ENCODE measurements around the gene GPR37.

Gene GPR37

DNA sequence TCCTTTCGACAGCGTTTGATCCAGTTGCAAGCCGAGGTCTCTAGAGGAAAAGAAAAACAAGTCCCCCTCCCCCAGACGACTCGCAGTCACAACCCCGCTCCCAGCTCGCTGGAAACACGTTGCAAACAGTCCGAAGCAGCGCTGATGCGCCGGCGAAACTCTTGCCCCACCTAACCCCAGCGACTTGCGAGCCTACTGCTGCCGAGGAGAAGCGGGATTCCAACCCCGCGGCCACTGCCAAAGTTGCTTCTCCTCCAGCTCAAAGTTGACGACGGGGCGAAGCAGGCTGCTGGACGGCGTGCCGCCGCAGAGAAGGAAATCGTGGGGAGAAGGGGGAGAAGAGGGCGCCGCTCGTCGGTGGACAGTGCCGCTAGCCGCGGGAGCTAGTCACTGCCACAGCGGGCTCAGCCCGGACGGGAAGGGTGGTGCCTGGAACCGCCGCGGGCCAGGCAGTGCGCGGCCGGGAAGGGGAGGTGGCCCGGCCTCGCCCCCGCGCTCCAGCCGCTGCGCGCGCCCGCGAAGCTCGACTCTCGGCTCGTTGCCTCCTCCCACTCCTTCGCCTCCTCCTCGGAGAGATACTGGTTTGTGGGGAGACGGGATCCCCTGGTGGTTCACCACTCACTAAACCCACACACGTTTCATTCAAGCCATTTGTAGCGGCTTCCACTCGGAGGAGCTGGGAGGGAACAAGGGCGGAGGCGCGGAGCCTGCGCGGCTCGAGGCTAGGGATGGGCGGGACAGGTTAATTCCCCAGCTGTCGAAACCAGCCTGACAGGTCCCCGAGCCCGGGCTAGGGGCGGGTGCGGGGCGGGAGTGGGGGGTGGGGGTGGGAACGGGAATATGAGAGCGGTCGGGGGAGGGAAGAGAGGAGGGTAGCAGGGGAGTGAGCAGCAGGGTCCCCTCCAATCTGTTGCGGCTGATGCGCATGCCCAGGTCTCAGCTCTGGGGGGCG is at the start of gene GPR37:
GPR37 (minus strand) TSS at position 392 of the 952 bp plus-strand sequence. CDS start 816 bp downstream, outside the sequence.
- no peaks in the 10 kb centered on the region for H3K36me3 ChIP-seq (ENCODE audit: insufficient read depth, low read length)
- no peaks in the 10 kb centered on the region for H3K9me3 ChIP-seq (ENCODE audit: control insufficient read depth, insufficient read depth, low read length)
- H3K9ac ChIP-seq (ENCODE audit: low read depth, low read length) = peak within 1 kb of the TSS; percentile 93
- H3K4me1 ChIP-seq (ENCODE audit: insufficient read depth, low read length) = 0 out of 2 replicates have a peak, but pooled peaks cover 10% of the 10 kb centered on the region

GRCh38 chr7:124813994-124814798 is 48.6 kb upstream of the GPR37 start:
- no peak overlapping the region for H3K9ac ChIP-seq (ENCODE audit: low read depth, low read length)
- no peaks in the 10 kb centered on the region for H3K36me3 ChIP-seq (ENCODE audit: insufficient read depth, low read length)
- H3K9me3 ChIP-seq (ENCODE audit: control insufficient read depth, insufficient read depth, low read length) = no peaks in the 10 kb centered on the region
- peaks cover 27% of the 10 kb centered on the region; the same call in 1 of the 2 replicates for H3K4me1 ChIP-seq (ENCODE audit: insufficient read depth, low read length)

DNA sequence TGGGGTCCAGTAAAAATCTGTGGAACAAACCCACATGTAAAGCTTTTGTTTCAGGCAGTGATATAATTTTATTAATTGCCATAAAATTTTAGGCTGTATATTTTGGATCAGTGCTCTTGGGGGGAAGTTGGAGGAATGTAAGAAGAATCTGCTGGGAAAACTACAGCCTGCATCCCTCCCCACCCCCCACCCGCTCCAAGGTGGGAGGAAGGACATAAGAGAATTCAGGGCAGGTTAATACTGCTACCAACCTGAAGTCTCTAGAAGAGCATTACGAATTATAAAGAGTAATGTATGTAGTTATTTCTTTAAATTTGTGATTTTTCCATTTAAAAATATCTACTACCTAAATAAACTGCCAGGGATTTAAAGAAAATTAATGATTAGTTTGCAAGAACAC is 47.2 kb upstream of the GPR37 start:
- H3K9me3 ChIP-seq (ENCODE audit: control insufficient read depth, insufficient read depth, low read length) = no peaks in the 10 kb centered on the region
- H3K4me1 ChIP-seq (ENCODE audit: insufficient read depth, low read length) = peaks cover 27% of the 10 kb centered on the region; the same call in 1 of the 2 replicates
- no peak overlapping the region for H3K9ac ChIP-seq (ENCODE audit: low read depth, low read length)
- no peaks in the 10 kb centered on the region for H3K36me3 ChIP-seq (ENCODE audit: insufficient read depth, low read length)

- Histone ChIP-seq H3K36me3 (ENCODE audit: insufficient read depth, low read length) (no peaks in the 10 kb centered on the region), H3K9me3 (ENCODE audit: control insufficient read depth, insufficient read depth, low read length) (no peaks in the 10 kb centered on the region), H3K9ac (ENCODE audit: low read depth, low read length) (no peak overlapping the region), H3K4me1 (ENCODE audit: insufficient read depth, low read length) (peaks cover 27% of the 10 kb centered on the region; the same call in 1 of the 2 replicates)
These were observed 45.7 kb upstream of the GPR37 start for GRCh38 chr7:124811341-124811740.

GRCh38 chr7:124810605-124811004 is 45.0 kb upstream of the GPR37 start:
- Histone ChIP-seq H3K9me3 (ENCODE audit: control insufficient read depth, insufficient read depth, low read length) (no peaks in the 10 kb centered on the region), H3K4me1 (ENCODE audit: insufficient read depth, low read length) (peaks cover 27% of the 10 kb centered on the region; the same call in 1 of the 2 replicates), H3K9ac (ENCODE audit: low read depth, low read length) (no peak overlapping the region), H3K36me3 (ENCODE audit: insufficient read depth, low read length) (no peaks in the 10 kb centered on the region)

DNA sequence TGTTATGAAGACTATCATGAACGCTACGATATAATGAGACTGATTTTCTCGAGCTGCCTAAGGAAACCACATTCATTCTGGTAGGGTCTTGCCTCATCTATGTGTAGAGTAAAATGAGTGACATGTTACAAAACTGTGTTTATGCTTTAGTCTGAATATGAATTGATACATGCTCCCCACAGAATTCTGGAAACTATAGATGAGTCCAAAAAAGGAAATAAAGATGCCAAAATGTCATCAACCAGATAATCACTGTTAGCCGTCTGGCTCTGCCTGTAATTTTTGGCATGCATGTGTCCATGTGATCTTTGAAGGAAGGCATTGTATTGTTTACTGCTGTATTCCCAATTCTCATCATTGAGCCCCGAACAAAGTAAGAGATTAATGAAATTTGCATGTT is 42.6 kb upstream of the GPR37 start:
- Histone ChIP-seq H3K9ac (ENCODE audit: low read depth, low read length) (no peak overlapping the region), H3K9me3 (ENCODE audit: control insufficient read depth, insufficient read depth, low read length) (no peaks in the 10 kb centered on the region), H3K36me3 (ENCODE audit: insufficient read depth, low read length) (no peaks in the 10 kb centered on the region), H3K4me1 (ENCODE audit: insufficient read depth, low read length) (peaks cover 25% of the 10 kb centered on the region; the same call in 1 of the 2 replicates)

- H3K36me3 ChIP-seq (ENCODE audit: insufficient read depth, low read length) = no peaks in the 10 kb centered on the region; the same call in 1 of the 2 replicates
- no peaks in the 10 kb centered on the region for H3K9me3 ChIP-seq (ENCODE audit: control insufficient read depth, insufficient read depth, low read length)
- H3K9ac ChIP-seq (ENCODE audit: low read depth, low read length) = no peak overlapping the region
- peaks cover 6% of the 10 kb centered on the region; the same call in 1 of the 2 replicates for H3K4me1 ChIP-seq (ENCODE audit: insufficient read depth, low read length)
These were observed 35.8 kb upstream of the GPR37 start for GRCh38 chr7:124801330-124801895.

- Histone ChIP-seq H3K9ac (ENCODE audit: low read depth, low read length) (no peak overlapping the region), H3K36me3 (ENCODE audit: insufficient read depth, low read length) (no peaks in the 10 kb centered on the region; the same call in 1 of the 2 replicates), H3K4me1 (ENCODE audit: insufficient read depth, low read length) (peaks cover 5% of the 10 kb centered on the region; the same call in 1 of the 2 replicates), H3K9me3 (ENCODE audit: control insufficient read depth, insufficient read depth, low read length) (no peaks in the 10 kb centered on the region)
These were observed 34.8 kb upstream of the GPR37 start for GRCh38 chr7:124800386-124800785.

DNA sequence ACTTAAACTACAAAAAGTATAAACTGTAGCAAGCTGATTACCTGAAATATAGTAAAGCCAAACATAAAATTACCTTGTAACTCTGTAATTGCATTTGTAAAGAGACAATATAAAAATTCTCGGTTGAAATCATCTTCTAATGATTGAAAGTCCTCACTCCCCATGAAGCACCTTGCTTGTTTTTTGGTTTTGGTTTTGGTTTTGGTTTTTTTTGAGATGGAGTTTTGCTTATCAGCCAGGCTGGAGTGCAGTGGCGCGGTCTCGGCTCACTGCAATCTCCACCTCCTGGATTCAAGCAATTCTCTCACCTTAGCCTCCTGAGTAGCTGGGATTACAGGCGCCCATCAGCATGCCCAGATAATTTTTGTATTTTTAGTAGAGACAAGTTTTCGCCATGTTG is 33.9 kb upstream of the GPR37 start:
- Histone ChIP-seq H3K9ac (ENCODE audit: low read depth, low read length) (no peak overlapping the region), H3K36me3 (ENCODE audit: insufficient read depth, low read length) (no peaks in the 10 kb centered on the region; the same call in 1 of the 2 replicates), H3K9me3 (ENCODE audit: control insufficient read depth, insufficient read depth, low read length) (no peaks in the 10 kb centered on the region), H3K4me1 (ENCODE audit: insufficient read depth, low read length) (no peaks in the 10 kb centered on the region; the same call in 1 of the 2 replicates)

DNA sequence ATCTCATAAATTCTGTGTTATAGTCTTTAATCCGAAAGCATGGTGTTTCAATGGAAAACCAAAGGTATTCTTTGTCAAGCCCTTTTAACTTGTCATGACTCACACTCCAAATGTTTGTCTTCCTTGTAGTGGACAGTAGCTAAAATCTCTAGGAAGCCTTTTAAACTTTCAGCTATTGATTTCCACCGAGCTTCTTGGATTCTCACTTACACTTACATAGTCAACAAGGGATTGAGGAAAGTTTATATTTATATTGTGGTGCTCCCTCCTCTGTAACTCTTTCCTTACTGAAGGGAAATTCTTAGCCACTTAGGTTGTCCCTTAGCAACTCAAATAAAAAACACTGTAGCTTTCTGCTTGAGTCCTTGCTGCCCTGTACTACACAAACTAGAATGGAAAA is 31.2 kb upstream of the GPR37 start:
- H3K9me3 ChIP-seq (ENCODE audit: control insufficient read depth, insufficient read depth, low read length) = no peaks in the 10 kb centered on the region
- H3K4me1 ChIP-seq (ENCODE audit: insufficient read depth, low read length) = no peaks in the 10 kb centered on the region
- no peak overlapping the region for H3K9ac ChIP-seq (ENCODE audit: low read depth, low read length)
- H3K36me3 ChIP-seq (ENCODE audit: insufficient read depth, low read length) = no peaks in the 10 kb centered on the region; the same call in 1 of the 2 replicates

GRCh38 chr7:124792696-124793095 is 27.1 kb upstream of the GPR37 start:
- no peaks in the 10 kb centered on the region for H3K9me3 ChIP-seq (ENCODE audit: control insufficient read depth, insufficient read depth, low read length)
- no peaks in the 10 kb centered on the region for H3K36me3 ChIP-seq (ENCODE audit: insufficient read depth, low read length)
- no peaks in the 10 kb centered on the region for H3K4me1 ChIP-seq (ENCODE audit: insufficient read depth, low read length)

DNA sequence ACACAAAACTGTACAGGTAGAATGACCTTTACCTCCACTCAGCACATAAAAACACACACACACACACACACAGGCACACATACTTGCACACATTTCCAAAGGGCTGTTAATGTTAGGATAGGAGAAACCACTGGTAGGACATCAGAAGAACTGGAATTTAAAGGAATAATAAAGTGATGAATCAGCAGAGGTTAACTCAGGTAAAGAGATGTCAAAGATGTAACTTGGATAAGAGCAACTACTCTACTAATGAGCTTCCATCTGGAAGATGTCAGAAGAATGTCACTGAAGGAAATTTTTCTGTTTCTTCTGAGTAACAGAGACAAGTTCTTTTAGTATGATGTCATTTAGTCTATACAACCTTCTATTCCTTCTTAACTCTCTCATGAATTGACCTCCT is 26.4 kb upstream of the GPR37 start:
- H3K9me3 ChIP-seq (ENCODE audit: control insufficient read depth, insufficient read depth, low read length) = no peaks in the 10 kb centered on the region
- no peak overlapping the region for H3K9ac ChIP-seq (ENCODE audit: low read depth, low read length)
- no peaks in the 10 kb centered on the region for H3K36me3 ChIP-seq (ENCODE audit: insufficient read depth, low read length)
- H3K4me1 ChIP-seq (ENCODE audit: insufficient read depth, low read length) = no peaks in the 10 kb centered on the region

More at GRCh38 chr7:124792696-124793095, 27.1 kb upstream of the GPR37 start:
- no peak overlapping the region for H3K9ac ChIP-seq (ENCODE audit: low read depth, low read length)

- H3K4me1 ChIP-seq (ENCODE audit: insufficient read depth, low read length) = no peaks in the 10 kb centered on the region
- H3K9ac ChIP-seq (ENCODE audit: low read depth, low read length) = no peak overlapping the region
- no peaks in the 10 kb centered on the region for H3K9me3 ChIP-seq (ENCODE audit: control insufficient read depth, insufficient read depth, low read length)
- no peaks in the 10 kb centered on the region for H3K36me3 ChIP-seq (ENCODE audit: insufficient read depth, low read length)
These were observed 25.8 kb upstream of the GPR37 start for GRCh38 chr7:124791426-124791825.

GRCh38 chr7:124790645-124791044 is 25.1 kb upstream of the GPR37 start:
- no peaks in the 10 kb centered on the region for H3K4me1 ChIP-seq (ENCODE audit: insufficient read depth, low read length)
- H3K9me3 ChIP-seq (ENCODE audit: control insufficient read depth, insufficient read depth, low read length) = no peaks in the 10 kb centered on the region
- no peaks in the 10 kb centered on the region for H3K36me3 ChIP-seq (ENCODE audit: insufficient read depth, low read length)
- no peak overlapping the region for H3K9ac ChIP-seq (ENCODE audit: low read depth, low read length)

Data from ES-I3 (cell line).